C1 segment of cervical spinal cord (tissue), 14 donors: Measurements from ENCODE around the gene SEZ6L.
"Not testable (repeated sequence)": the region's sequence is repeated elsewhere in the genome, so short reads cannot be mapped to it uniquely, and the experiment has no call there.

Experiments
- DNase-seq, 14 donors: peaks; one replicate each; lab custom pipeline; 2025; lab: John Stamatoyannopoulos, UW

SEZ6L gene

DNA sequence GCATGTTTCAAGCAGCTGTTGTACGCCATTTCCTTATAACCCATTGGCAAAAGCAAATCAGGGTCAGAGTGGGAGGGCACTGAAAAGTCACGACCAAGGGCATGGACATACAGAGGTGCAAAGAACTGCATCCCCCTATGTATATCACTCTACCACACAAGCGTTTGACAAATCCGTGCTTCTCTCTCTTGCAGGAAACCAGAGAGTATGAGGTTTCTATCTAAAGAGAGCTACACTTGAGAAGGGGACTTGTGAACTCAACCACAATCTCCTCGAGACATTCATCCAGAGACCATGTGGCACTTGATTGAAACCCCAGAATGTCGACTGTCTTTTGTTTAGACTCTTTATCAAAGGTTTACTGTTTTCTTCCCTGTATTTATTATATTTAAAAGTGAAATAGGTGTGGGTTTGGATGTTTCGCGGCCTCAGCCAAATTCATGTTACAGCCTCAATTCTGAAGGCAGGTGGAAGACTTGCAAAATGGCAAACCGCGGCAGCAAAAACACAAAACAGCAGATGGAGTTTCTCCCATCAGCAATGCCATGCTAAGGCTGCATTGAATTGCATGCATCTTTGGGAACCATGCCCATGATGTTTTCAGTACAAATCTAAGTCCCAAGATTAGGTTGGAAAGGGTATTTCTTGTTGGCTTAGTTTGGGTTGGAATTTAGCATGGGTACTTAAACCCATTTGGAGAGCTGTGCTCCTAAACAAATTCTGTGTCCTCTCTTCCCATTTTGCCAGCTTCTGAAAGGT is 211.0 kb downstream of the SEZ6L start:
- DNase-seq: no peak

DNA sequence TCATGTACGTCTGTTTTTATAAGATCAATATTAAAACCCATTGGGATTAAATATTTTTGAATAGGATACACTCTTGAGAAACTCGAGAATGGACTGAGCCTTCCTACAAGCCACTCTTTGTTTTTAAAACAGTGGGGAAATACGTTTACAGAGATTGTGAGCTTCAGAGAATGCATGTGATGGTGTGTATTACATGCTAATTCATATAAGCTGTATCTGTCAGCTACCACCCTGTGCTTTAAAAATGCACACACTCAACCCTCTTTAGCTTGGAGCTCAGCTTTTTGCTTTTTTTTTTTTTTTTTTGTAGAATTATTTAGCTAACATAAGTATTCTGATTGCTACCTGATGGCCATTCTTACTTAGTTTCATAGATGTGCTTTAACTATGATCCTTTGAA is 213.5 kb downstream of the SEZ6L start:
- DNase-seq: no peak

DNA sequence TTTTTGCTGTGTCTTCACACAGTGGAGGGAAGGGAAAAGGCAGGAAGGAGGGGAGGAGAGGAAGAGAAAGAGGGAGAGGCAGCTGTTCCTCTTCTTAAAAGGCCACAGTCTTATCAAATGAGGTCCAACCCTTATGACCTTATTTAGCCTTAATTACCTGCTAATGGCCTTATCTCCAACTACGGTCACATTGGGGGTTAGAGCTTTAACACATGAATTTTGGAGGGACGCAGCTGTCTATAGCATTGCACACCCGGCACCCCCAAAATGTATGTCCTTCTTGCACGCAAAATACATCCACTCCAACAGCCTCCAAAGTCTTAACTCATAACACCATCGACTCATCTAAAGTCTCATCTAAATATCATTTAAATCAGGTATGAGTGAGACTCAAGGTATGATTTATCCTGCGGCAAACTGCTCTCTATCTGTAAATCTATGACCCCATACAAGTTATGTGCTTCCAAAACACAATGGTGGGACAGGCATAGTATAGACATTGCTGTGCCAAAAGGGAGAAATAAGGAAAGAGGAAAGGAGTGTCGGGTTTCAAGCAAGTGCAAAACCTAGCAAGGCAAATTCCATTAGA is 214.8 kb downstream of the SEZ6L start:
- no peak for DNase-seq

DNA sequence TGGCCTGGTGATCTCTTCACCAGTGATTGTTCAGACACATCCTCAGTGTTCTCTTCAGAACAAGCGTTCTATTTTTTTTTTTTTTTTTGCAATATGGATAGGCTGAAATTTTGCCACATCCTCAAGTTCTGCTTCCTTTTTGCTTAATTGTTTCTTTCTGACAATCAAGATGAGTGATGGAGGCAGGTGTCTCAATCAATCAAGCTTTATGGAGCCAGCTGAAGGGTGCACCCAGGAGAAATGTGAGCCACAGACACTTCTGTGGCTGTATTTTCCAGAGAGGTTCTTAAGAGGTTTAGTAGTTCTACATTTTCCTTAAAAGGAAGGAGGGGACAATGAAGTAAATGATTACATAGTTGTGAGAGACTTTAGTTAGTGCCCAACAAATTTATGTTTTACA is 215.9 kb downstream of the SEZ6L start:
- DNase-seq: no peak

DNA sequence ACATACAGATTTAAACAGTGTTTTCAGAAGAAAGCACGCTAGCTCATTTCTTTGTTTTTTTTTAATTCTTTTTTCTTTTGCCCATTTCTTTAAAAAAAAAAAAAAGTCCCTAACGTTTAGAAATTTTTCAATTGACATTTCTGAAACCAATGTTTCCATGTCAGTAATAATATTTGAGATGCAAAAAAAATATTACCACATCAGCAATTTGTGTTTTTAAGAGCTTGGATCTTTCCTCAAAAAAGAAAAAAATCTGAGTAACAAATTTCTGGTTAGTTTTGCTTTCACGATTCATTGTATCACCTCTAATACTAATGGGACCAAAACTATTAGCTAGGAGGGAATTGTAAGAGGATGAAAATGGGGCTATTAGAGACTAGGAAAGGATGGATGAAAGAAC is 219.9 kb downstream of the SEZ6L start:
- no peak for DNase-seq

DNA sequence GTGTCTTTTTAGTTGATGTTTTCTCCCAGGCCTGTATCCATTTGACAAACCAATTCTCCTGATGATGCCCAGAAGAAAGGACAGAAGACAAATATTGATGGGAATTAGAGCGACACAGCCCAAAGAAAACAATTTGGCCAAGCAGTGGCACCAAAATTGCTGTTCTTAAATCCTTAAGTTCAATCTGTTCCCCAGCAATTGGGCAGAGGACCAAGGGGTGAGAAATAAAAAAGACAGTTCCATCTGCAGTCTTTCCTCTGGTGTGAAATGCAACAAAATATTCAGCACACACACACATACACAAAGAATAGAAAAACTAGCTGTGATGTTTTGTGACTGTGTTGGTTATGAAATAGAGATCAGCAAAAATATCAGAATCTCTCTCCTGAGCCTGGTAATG is 221.8 kb downstream of the SEZ6L start:
- DNase-seq: no peak

DNA sequence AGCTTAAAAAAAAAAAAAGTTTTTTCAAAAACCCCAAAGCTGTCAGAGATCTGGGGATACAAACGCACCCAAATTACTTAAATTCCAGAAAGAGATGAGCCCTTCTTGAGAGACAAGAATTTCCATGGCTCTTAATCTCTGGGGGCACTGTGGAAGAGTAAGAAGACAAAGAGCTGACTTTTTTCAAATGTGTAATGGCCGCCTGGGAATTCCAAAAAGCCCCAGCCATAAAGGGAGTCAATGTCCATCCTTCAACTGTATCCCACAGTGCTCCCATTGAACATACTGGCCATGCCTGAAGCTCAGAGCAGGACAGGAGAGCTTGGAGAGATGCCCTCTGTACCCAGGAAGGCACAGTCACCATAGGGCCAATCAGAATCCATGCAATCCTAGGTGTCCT is 222.4 kb downstream of the SEZ6L start:
- DNase-seq: no peak

DNA sequence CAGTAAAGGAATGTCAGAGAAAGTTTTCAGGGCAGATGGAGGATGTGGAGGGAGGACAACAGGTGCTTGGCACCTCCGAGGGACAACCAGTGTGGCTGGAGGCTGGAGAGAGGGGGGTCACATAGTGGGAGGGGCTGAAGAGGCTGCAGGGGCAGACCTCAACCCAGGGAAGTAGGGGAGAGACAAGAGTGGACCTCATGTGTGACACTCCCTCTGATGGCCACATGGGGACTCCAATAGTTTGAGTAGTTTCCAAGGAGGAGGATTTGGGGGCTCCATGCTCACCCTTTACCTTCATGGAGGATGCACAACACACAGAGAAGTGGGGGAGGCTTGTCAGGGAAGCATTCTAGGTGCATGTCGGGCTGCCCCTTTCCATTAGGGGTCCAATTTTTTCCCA is 224.7 kb downstream of the SEZ6L start:
- no peak for DNase-seq

DNA sequence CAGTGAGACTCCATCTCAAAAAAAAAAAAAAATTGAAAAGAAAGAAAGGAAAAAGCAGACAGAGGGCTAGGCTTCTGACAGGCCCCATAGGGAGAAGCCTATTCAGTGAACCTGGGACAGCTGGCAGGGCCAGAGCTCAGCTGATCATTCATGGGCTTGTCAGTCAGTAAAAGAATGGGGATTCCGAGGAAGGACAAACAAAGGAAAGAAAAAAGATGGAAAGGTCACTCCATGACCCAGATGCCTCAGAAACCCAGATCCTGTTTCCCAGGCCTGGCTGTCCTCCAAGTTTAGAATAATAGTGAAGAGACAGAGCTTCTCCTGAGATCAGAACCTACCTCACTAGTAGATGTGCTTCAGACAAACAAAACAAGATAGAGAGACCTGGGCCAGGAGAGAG is 225.5 kb downstream of the SEZ6L start:
- DNase-seq: no peak

DNA sequence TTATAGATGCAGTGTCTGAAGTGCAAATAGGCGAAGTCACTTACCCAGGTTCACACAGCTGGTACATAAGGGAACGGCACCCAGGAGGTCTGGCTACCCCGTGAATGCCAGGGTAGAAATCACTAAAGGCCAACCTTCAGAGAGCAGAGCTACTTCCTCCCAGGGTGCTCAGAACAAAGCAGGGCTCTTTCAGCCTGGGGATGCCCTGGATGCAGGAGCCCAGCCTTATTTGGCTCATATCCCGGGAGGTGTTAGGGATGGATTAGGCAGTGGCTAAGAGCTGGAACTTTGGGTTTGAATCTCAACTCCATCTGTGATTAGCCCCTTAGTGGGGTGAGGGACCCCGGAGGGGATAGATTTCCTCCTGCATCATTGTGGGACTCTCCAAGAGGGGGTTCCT is 226.7 kb downstream of the SEZ6L start:
- no peak for DNase-seq

DNA sequence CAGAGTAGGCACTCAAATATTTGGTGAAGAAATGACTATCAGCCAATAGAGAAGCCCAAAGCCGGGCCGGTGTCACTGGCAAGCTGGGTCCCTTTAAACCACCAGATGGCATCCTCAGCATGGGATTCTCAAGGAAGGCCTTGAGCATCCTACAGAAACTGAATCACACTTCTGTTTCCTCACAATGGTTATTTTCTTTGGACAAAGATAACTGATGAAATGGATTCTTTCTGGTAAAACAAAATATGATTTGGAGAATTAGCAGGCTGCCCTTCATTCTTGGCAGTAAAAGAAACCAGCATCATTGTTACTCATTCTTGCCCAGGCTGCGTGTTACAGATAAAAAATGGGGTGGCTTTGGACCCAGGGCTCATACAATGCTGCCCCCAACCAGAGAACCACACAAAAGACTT is 229.5 kb downstream of the SEZ6L start:
- DNase-seq: peak in 10 of 14 donors; percentile 2 to 49 (median 16)

DNA sequence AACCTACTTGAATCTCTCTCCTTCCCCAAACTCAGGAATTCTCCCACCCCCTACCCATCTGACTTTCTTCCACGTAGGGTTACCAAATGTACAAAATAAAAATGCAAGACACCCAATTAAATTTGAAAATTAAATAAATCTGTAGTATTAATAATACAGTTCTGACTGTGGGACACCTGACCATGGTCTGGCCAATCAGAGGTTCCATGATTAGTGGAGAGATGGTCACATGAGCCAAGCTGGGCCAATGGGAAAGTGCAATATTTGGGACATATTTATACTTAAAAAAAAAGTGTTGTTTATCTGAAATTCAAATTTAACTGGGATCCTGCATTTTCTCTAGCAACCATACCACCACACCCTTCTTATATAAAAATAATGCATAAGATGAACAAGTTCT is 230.0 kb downstream of the SEZ6L start:
- DNase-seq: no peak

DNA sequence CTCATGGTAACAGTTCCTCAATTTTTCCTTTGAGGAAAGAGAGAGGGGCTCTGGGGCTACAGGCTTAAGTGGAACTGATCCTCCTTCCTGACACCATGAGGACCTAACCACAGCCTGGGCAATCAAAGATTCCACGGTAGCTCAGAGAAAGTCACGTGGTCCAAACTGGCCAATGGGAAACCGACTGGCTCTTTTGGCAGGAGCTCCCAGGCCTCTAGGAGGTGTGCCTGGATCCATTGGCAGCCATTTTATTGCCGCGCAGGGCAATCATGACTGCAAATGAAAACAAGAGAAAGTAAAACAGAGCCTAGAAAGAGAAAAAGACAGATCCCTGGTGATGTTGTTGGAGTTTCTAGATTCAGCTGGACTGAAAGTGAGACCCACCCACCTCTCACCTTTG is 232.5 kb downstream of the SEZ6L start:
- DNase-seq: no peak

DNA sequence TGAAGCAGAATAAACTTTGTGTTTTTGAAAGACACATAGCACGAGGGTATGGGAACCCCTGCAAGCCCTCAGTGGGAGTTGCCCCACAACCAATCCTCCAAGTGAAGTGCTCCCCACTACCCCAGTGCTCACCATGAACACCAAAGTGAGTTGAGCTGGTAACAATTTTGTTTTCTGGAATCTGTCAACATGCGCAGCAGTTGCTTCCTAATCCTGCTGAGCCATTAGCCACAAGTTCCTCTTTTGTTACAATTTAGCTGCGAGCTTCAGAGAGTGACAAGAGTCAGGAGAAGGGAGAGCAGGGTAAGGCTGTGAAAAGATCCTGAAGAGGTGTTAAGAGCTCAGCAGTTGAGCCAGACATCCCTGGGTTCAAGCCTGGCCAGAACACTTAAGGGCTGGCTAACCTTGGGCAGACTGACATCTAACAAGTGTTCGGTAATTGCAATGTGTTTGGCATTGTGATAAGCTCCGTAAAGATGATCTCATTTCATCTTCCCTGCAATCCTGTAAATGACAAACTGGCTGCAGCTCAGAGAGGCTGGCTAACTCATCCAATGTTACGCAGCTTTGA is 235.7 kb downstream of the SEZ6L start:
- peak in 1 of 14 donors; percentile 3 for DNase-seq

DNA sequence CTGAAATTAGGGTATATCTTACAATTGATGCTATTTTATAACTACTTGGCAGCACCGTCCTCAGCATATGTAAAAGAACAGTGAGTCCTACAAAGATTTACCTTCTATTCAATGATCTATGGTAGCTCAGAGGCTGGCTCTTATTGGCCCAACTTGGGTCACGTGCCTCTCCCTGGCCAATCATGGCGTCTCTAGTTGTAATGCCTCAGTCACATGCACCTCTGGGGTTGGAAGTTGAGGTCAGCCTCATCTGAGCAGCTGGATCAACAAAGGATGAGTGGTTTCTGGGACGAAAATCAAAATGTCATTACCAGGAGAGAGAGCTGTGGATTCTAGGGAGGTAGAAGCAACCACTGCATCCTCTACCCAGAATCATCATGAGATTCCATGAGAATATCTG is 236.9 kb downstream of the SEZ6L start:
- no peak for DNase-seq

DNA sequence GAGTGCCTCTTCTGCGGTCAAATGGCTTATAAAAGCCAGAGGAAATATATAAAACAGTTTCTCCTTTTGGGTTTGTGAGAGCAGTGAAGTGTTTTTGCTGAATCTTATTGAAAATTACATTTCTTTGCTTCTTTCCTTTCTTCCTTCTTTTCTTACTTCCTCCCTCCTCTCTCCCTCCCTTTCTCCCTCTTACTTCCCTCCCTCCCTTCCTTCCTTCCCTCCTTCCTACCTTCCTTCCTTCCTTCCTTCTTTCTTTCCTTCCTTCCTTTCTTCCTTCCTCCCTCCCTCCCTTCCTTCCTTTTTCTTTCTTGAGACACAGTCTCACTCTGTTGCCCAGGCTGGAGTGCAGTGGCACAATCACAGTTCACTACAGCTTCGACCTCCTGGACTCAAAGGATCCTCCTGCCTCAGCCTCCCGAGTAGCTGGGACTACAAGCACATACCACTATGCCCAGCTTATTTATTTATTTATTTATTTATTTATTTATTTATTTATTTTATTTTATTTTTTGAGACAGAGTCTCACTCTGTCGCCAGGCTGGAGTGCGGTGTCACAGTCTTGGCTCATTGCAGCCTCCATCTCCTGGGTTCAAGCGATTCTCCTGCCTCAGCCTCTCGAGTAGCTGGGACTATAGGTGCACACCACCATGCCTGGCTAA is 239.4 kb downstream of the SEZ6L start:
- DNase-seq: not testable (repeated sequence)

DNA sequence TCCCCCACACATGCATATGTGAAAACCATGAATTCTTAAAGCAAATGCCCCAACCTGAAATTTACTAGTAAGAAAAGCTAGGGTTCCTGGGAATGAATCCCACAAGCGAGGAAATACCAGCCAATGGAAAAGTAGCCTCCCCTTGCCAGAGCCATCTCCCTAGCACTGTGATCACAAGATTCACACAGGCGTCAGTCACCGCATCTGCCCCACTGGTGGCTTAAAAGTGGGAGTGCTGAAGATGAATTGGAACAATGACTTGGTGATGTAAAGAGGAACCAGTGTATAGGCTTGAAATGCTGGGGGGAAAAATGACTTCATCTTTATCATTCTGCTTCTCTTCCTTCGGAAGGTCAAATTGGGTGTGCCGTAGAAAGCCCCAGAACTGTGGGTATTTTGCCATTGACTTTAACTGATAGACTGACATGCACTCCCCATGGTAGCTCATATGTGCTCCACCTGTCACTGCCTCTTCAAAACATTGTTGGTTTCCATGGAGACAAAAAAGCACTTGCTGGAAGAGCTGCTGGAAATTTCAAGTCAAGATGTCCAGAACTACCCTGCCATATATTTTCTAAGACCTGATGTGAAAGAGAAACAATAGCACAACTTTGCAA is 240.6 kb downstream of the SEZ6L start:
- DNase-seq: no peak

DNA sequence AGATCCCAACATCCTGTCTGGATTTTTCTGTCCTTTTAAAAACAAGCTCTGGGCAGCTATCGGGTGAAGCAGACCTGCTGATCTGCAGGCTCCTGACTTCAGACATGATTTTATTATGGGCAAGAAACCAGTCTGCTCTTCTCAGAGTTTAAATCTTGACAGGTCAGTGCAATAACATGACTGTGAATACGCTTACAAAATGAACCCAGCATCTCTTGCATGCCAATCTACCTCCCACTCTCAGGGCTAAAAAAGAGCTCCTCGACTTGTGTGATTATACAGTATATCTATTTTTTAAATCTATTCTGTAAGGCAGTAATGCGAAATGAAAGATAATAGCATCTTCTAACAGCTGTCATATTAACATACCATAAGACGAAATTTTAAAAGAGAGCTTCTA is 241.1 kb downstream of the SEZ6L start:
- DNase-seq: no peak

DNA sequence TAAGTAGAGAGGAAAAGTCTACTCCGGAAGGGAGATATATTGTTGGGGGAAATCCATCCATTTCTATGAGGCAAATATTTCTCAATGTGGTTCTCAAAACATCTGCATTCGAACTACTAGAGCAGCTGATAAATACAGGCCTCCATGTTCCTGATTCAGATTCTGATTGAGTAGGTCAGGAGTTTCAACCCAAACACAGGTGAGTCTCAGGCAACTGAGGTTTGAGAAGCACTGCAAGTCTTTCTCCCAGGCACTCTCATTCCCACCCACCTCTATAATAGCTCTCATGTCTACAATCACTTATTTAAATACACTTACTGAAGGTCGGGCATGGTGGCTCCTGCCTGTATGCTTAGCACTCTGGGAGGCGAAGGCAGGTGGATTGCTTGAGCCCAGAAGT is 245.1 kb downstream of the SEZ6L start:
- DNase-seq: no peak

DNA sequence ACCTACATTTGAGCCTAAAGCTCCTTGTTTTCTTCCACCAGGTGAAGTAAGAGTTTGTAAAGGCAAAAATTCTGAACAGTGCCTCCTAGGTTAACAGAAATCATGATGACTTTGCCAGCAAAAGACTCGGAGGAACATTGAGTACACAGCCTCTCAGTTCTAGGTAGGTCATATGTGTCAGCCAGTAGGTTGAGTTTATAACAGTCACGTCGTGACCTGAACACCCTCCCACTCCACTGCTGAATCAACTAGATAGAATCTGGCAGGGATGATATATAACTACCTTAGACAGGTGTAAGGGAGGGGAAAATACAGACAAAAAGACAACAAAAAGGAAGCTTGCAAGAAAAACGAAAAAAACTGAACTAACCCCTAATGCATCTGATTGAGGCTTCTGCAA is 247.0 kb downstream of the SEZ6L start:
- no peak for DNase-seq

DNA sequence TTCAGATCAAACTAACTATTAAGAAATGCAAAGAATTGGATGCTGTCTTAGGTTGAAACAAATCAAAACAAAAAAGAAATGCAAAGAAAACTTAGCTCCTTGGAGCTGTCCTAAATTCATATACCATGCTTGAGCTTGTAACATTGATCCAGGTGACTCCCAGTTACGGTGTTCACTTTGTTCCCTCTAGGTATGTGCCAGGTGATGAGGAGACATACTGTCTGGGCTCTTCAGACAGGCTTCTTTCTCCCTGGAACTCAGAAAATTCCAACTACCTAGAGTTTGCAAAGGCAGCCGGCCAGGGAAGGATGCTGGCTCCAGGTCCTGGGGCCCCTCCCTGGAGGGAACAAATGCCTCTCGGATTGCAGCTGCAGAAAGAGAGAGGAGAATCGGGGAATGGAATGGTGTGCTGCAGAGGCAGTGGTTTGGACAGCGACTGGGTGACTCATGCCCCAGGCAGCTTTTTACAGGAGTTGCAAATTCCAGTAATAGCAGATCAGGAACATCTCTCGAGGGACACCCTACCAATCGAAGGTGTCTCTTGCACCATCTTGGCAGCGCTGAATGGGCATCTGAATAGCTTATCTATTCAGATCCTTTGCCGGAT is 247.5 kb downstream of the SEZ6L start:
- DNase-seq: no peak

DNA sequence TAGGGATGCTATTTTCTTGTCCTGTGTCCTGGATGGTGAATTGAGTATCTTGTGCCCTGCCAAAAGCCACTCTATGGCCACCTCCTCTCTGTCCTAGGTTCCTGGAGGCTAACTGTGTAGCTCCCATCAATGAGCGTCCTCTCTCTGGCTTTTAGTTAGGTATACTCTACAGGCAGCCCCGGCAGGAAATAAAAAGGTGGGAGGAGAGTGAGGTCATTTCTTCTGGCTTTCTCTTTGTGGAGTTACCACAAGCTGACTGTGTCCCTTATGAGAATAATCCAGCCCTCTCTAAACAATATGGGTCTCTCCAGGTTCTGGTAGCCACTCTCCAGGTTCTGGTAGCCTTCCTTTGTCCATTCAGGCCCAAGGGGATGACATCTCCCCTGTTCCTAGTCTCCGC is 248.1 kb downstream of the SEZ6L start:
- no peak for DNase-seq
